ENCODE measurements around the gene CX3CR1. TPM values are rescaled to one million over a fixed set of nuclear protein-coding genes. Genes with fewer than 3 reads are reported as not detected.
"Not testable (repeated sequence)": the region's sequence is repeated elsewhere in the genome, so short reads cannot be mapped to it uniquely, and the experiment has no call there.

Gene CX3CR1
- total and polyA plus RNA-seq, 5 donors = 0.19 to 1.0 (median 0.76) TPM

- 56% methylated on average over 6 of the region's 6 CpGs for WGBS
- intact Hi-C loops (cut with DNase I) = no loop called here
These were observed 42.8 kb downstream of the CX3CR1 start for GRCh38 chr3:39237027-39237426.

GRCh38 chr3:39234651-39235050 lies 45.2 kb downstream of the CX3CR1 start:
- Histone ChIP-seq H3K4me3 (ENCODE audit: low read length) (no peak overlapping the region), H3K27me3 (ENCODE audit: control insufficient read depth, insufficient read depth) (no peaks in the 10 kb centered on the region), H3K4me1 (ENCODE audit: control insufficient read depth, insufficient read depth, low read length) (no peaks in the 10 kb centered on the region), H3K9me3 (ENCODE audit: control insufficient read depth, low read length) (no peaks in the 10 kb centered on the region), H3K27ac (ENCODE audit: low read length) (no peak overlapping the region)
- intact Hi-C loops (cut with DNase I) = no loop called here
- ATAC-seq = no peak
- WGBS = 8% methylated on average over 2 of the region's 2 CpGs
- no peak for DNase-seq

More at GRCh38 chr3:39237027-39237426, 42.8 kb downstream of the CX3CR1 start:
- H3K4me1 ChIP-seq (ENCODE audit: control insufficient read depth, insufficient read depth, low read length) = no peaks in the 10 kb centered on the region
- no peak overlapping the region for H3K27ac ChIP-seq (ENCODE audit: low read length)
- DNase-seq = no peak
- no peaks in the 10 kb centered on the region for H3K9me3 ChIP-seq (ENCODE audit: control insufficient read depth, low read length)
- no peaks in the 10 kb centered on the region for H3K27me3 ChIP-seq (ENCODE audit: control insufficient read depth, insufficient read depth)
- no peak for ATAC-seq
- no peak overlapping the region for H3K4me3 ChIP-seq (ENCODE audit: low read length)

GRCh38 chr3:39232859-39233258 lies 47.0 kb downstream of the CX3CR1 start:
- Histone ChIP-seq H3K27ac (ENCODE audit: low read length) (no peak overlapping the region), H3K27me3 (ENCODE audit: control insufficient read depth, insufficient read depth) (no peaks in the 10 kb centered on the region), H3K4me1 (ENCODE audit: control insufficient read depth, insufficient read depth, low read length) (no peaks in the 10 kb centered on the region), H3K9me3 (ENCODE audit: control insufficient read depth, low read length) (no peaks in the 10 kb centered on the region), H3K4me3 (ENCODE audit: low read length) (no peak overlapping the region)
- intact Hi-C loops (cut with DNase I) = no loop called here
- peak; percentile 71 to 72 for ATAC-seq
- WGBS = 30% methylated on average over 3 of the region's 3 CpGs
- DNase-seq = no peak

- no peak overlapping the region for H3K27ac ChIP-seq (ENCODE audit: low read length)
- H3K27me3 ChIP-seq (ENCODE audit: control insufficient read depth, insufficient read depth) = no peaks in the 10 kb centered on the region
- WGBS = 94% methylated on average over 1 of the region's 1 CpG
- ATAC-seq (no peak), DNase-seq (no peak)
- no peaks in the 10 kb centered on the region for H3K9me3 ChIP-seq (ENCODE audit: control insufficient read depth, low read length)
- no peaks in the 10 kb centered on the region for H3K4me1 ChIP-seq (ENCODE audit: control insufficient read depth, insufficient read depth, low read length)
- intact Hi-C loops (cut with DNase I) = no loop called here
- H3K4me3 ChIP-seq (ENCODE audit: low read length) = no peak overlapping the region
These were observed 49.4 kb downstream of the CX3CR1 start for GRCh38 chr3:39230453-39230852.

GRCh38 chr3:39228496-39228895 lies 51.3 kb downstream of the CX3CR1 start:
- Histone ChIP-seq H3K27me3 (ENCODE audit: control insufficient read depth, insufficient read depth) (no peaks in the 10 kb centered on the region), H3K4me3 (ENCODE audit: low read length) (no peak overlapping the region), H3K9me3 (ENCODE audit: control insufficient read depth, low read length) (no peaks in the 10 kb centered on the region), H3K27ac (ENCODE audit: low read length) (no peak overlapping the region), H3K4me1 (ENCODE audit: control insufficient read depth, insufficient read depth, low read length) (no peaks in the 10 kb centered on the region)
- intact Hi-C loops (cut with DNase I) = no loop called here
- WGBS = 80% methylated on average over 4 of the region's 4 CpGs
- DNase-seq (no peak), ATAC-seq (no peak)

GRCh38 chr3:39227596-39227995 lies 52.2 kb downstream of the CX3CR1 start:
- ATAC-seq; intact Hi-C loops (cut with DNase I); H3K27me3 ChIP-seq (ENCODE audit: control insufficient read depth, insufficient read depth); H3K9me3 ChIP-seq (ENCODE audit: control insufficient read depth, low read length); H3K27ac ChIP-seq (ENCODE audit: low read length); H3K4me1 ChIP-seq (ENCODE audit: control insufficient read depth, insufficient read depth, low read length); H3K4me3 ChIP-seq (ENCODE audit: low read length); DNase-seq: not testable (repeated sequence)
- 93% methylated on average over 28 of the region's 32 CpGs for WGBS

- no peaks in the 10 kb centered on the region for H3K9me3 ChIP-seq (ENCODE audit: control insufficient read depth, low read length)
- no peak overlapping the region for H3K27ac ChIP-seq (ENCODE audit: low read length)
- no peaks in the 10 kb centered on the region for H3K27me3 ChIP-seq (ENCODE audit: control insufficient read depth, insufficient read depth)
- no peaks in the 10 kb centered on the region for H3K4me1 ChIP-seq (ENCODE audit: control insufficient read depth, insufficient read depth, low read length)
- H3K4me3 ChIP-seq (ENCODE audit: low read length) = no peak overlapping the region
- intact Hi-C loops (cut with DNase I) = no loop called here
- WGBS = 62% methylated on average over 3 of the region's 3 CpGs
- ATAC-seq = no peak
- DNase-seq = no peak
These were observed 53.6 kb downstream of the CX3CR1 start for GRCh38 chr3:39226106-39226741.

GRCh38 chr3:39224288-39224687 lies 55.5 kb downstream of the CX3CR1 start:
- Histone ChIP-seq H3K27me3 (ENCODE audit: control insufficient read depth, insufficient read depth) (no peaks in the 10 kb centered on the region), H3K27ac (ENCODE audit: low read length) (no peak overlapping the region), H3K9me3 (ENCODE audit: control insufficient read depth, low read length) (no peaks in the 10 kb centered on the region), H3K4me3 (ENCODE audit: low read length) (no peak overlapping the region), H3K4me1 (ENCODE audit: control insufficient read depth, insufficient read depth, low read length) (no peaks in the 10 kb centered on the region)
- ATAC-seq (no peak), DNase-seq (no peak)
- WGBS = 73% methylated on average over 2 of the region's 2 CpGs
- intact Hi-C loops (cut with DNase I) = no loop called here

- Histone ChIP-seq H3K27me3 (ENCODE audit: control insufficient read depth, insufficient read depth) (no peaks in the 10 kb centered on the region), H3K27ac (ENCODE audit: low read length) (no peak overlapping the region), H3K9me3 (ENCODE audit: control insufficient read depth, low read length) (no peaks in the 10 kb centered on the region), H3K4me3 (ENCODE audit: low read length) (no peak overlapping the region), H3K4me1 (ENCODE audit: control insufficient read depth, insufficient read depth, low read length) (no peaks in the 10 kb centered on the region)
- intact Hi-C loops (cut with DNase I) = no loop called here
- no peak for DNase-seq
- WGBS = 80% methylated on average over 2 of the region's 2 CpGs
- no peak for ATAC-seq
These were observed 56.9 kb downstream of the CX3CR1 start for GRCh38 chr3:39222939-39223338.

GRCh38 chr3:39222462-39222861 lies 57.4 kb downstream of the CX3CR1 start:
- Histone ChIP-seq H3K27me3 (ENCODE audit: control insufficient read depth, insufficient read depth) (no peaks in the 10 kb centered on the region), H3K4me1 (ENCODE audit: control insufficient read depth, insufficient read depth, low read length) (no peaks in the 10 kb centered on the region), H3K4me3 (ENCODE audit: low read length) (no peak overlapping the region), H3K9me3 (ENCODE audit: control insufficient read depth, low read length) (no peaks in the 10 kb centered on the region), H3K27ac (ENCODE audit: low read length) (no peak overlapping the region)
- no peak for DNase-seq
- no peak for ATAC-seq
- intact Hi-C loops (cut with DNase I) = no loop called here
- WGBS = 73% methylated on average over 1 of the region's 1 CpG

GRCh38 chr3:39221141-39221530 lies 58.7 kb downstream of the CX3CR1 start:
- DNase-seq = no peak
- intact Hi-C loops (cut with DNase I) = no loop called here
- no peak for ATAC-seq
- Histone ChIP-seq H3K27me3 (ENCODE audit: control insufficient read depth, insufficient read depth) (no peaks in the 10 kb centered on the region), H3K4me1 (ENCODE audit: control insufficient read depth, insufficient read depth, low read length) (no peaks in the 10 kb centered on the region), H3K27ac (ENCODE audit: low read length) (no peak overlapping the region), H3K4me3 (ENCODE audit: low read length) (no peak overlapping the region), H3K9me3 (ENCODE audit: control insufficient read depth, low read length) (no peaks in the 10 kb centered on the region)

Data from right cardiac atrium (tissue), 5 donors.